Measurements from ENCODE around the gene FGF12. TPM values are rescaled to one million over a fixed set of nuclear protein-coding genes. Genes with fewer than 3 reads are reported as not detected.

Gene FGF12
- total and polyA plus RNA-seq, 4 experiments from 2014 or later = not detected

GRCh38 chr3:192417559-192418055 is 309.7 kb downstream of the FGF12 start:
- no peaks in the 10 kb centered on the region for H3K36me3 Mint-ChIP-seq

GRCh38 chr3:192417017-192417416 is 310.3 kb downstream of the FGF12 start:
- Mint-ChIP-seq H3K27me3 (peaks cover 4 to 5% of the 10 kb centered on the region in 2 donors), H3K36me3 (no peaks in the 10 kb centered on the region), H3K4me1 (no peaks in the 10 kb centered on the region), H3K4me3 (no peak overlapping the region), H3K9me3 (no peaks in the 10 kb centered on the region), H3K27ac (no peak overlapping the region)
- H3K27ac ChIP-seq (ENCODE audit: low read depth, low read length) = no peak overlapping the region
- H3K4me3 ChIP-seq (ENCODE audit: low read length in 2 of 2) = no peak overlapping the region
- POLR2A ChIA-PET (ENCODE audit: partially characterized antibody) = no interaction called here
- no peaks in the 10 kb centered on the region for H3K9me3 ChIP-seq (ENCODE audit: control insufficient read depth in 1 of 2, low read length in 2 of 2)
- CTCF ChIA-PET (ENCODE audit: partially characterized antibody) = no interaction called here
- no peaks in the 10 kb centered on the region for H3K36me3 ChIP-seq (ENCODE audit: insufficient read depth, low read length)
- DNase-seq = no peak
- H3K27me3 ChIP-seq (ENCODE audit: insufficient read depth, low read length) = no peaks in the 10 kb centered on the region
- intact Hi-C loops (cut with micrococcal nuclease) = no loop called here
- no peaks in the 10 kb centered on the region for H3K4me1 ChIP-seq (ENCODE audit: insufficient read depth, low read length)

More at GRCh38 chr3:192417559-192418055, 309.7 kb downstream of the FGF12 start:
- ChIA-PET CTCF (ENCODE audit: partially characterized antibody) (interaction anchor here (0.6 kb wide), 1 partner anchor 17 kb away, joined by 3 read pairs; no protein-coding TSS in a partner anchor), POLR2A (ENCODE audit: partially characterized antibody) (no interaction called here)
- Histone ChIP-seq H3K4me1 (ENCODE audit: insufficient read depth, low read length) (no peaks in the 10 kb centered on the region), H3K4me3 (ENCODE audit: low read length in 2 of 2) (no peak overlapping the region), H3K36me3 (ENCODE audit: insufficient read depth, low read length) (no peaks in the 10 kb centered on the region), H3K9me3 (ENCODE audit: control insufficient read depth in 1 of 2, low read length in 2 of 2) (no peaks in the 10 kb centered on the region), H3K27ac (ENCODE audit: low read depth, low read length) (no peak overlapping the region), H3K27me3 (ENCODE audit: insufficient read depth, low read length) (no peaks in the 10 kb centered on the region)
- DNase-seq = no peak
- Mint-ChIP-seq H3K4me3 (no peak overlapping the region), H3K27ac (no peak overlapping the region), H3K27me3 (peaks cover 4% of the 10 kb centered on the region in 2 donors), H3K4me1 (no peaks in the 10 kb centered on the region), H3K9me3 (peaks cover 0 to 2% (median 0%) of the 10 kb centered on the region in 8 donors)
- intact Hi-C loops (cut with micrococcal nuclease) = no loop called here

- H3K27me3 ChIP-seq (ENCODE audit: insufficient read depth, low read length) = no peaks in the 10 kb centered on the region
- ChIA-PET POLR2A (ENCODE audit: partially characterized antibody) (no interaction called here), CTCF (ENCODE audit: partially characterized antibody) (no interaction called here)
- Mint-ChIP-seq H3K27me3 (peaks cover 14% of the 10 kb centered on the region in 2 donors), H3K4me3 (no peak overlapping the region), H3K27ac (no peak overlapping the region), H3K36me3 (no peaks in the 10 kb centered on the region), H3K4me1 (peaks cover 0 to 3% (median under 1%) of the 10 kb centered on the region in 4 donors), H3K9me3 (no peaks in the 10 kb centered on the region)
- H3K36me3 ChIP-seq (ENCODE audit: insufficient read depth, low read length) = no peaks in the 10 kb centered on the region
- no peak overlapping the region for H3K4me3 ChIP-seq (ENCODE audit: low read length in 2 of 2)
- no peaks in the 10 kb centered on the region for H3K9me3 ChIP-seq (ENCODE audit: control insufficient read depth in 1 of 2, low read length in 2 of 2)
- H3K27ac ChIP-seq (ENCODE audit: low read depth, low read length) = no peak overlapping the region
- DNase-seq = no peak
- H3K4me1 ChIP-seq (ENCODE audit: insufficient read depth, low read length) = no peaks in the 10 kb centered on the region
- intact Hi-C loops (cut with micrococcal nuclease) = no loop called here
These were observed 313.9 kb downstream of the FGF12 start for GRCh38 chr3:192413461-192413860.

GRCh38 chr3:192410684-192410960 is 316.7 kb downstream of the FGF12 start:
- Histone ChIP-seq H3K4me3 (ENCODE audit: low read length in 2 of 2) (no peak overlapping the region), H3K9me3 (ENCODE audit: control insufficient read depth in 1 of 2, low read length in 2 of 2) (no peaks in the 10 kb centered on the region), H3K27me3 (ENCODE audit: insufficient read depth, low read length) (no peaks in the 10 kb centered on the region), H3K4me1 (ENCODE audit: insufficient read depth, low read length) (no peaks in the 10 kb centered on the region), H3K36me3 (ENCODE audit: insufficient read depth, low read length) (no peaks in the 10 kb centered on the region), H3K27ac (ENCODE audit: low read depth, low read length) (no peak overlapping the region)
- Mint-ChIP-seq H3K9me3 (peaks cover 0 to 5% (median 0%) of the 10 kb centered on the region in 8 donors), H3K4me1 (peaks cover 0 to 9% (median 6%) of the 10 kb centered on the region in 4 donors), H3K27ac (no peak overlapping the region), H3K27me3 (peaks cover 19 to 29% of the 10 kb centered on the region in 2 donors), H3K36me3 (no peaks in the 10 kb centered on the region), H3K4me3 (no peak overlapping the region)
- ChIA-PET CTCF (ENCODE audit: partially characterized antibody) (no interaction called here), POLR2A (ENCODE audit: partially characterized antibody) (no interaction called here)
- DNase-seq = no peak
- intact Hi-C loops (cut with micrococcal nuclease) = no loop called here

- no peaks in the 10 kb centered on the region for H3K27me3 ChIP-seq (ENCODE audit: insufficient read depth, low read length)
- H3K27ac ChIP-seq (ENCODE audit: low read depth, low read length) = no peak overlapping the region
- H3K9me3 ChIP-seq (ENCODE audit: control insufficient read depth in 1 of 2, low read length in 2 of 2) = no peaks in the 10 kb centered on the region
- no peak overlapping the region for H3K4me3 ChIP-seq (ENCODE audit: low read length in 2 of 2)
- Mint-ChIP-seq H3K4me3 (no peak overlapping the region), H3K27ac (no peak overlapping the region), H3K4me1 (peaks cover 0 to 9% (median 6%) of the 10 kb centered on the region in 4 donors), H3K36me3 (no peaks in the 10 kb centered on the region), H3K27me3 (peaks cover 19 to 29% of the 10 kb centered on the region in 2 donors), H3K9me3 (peaks cover 0 to 5% (median 0%) of the 10 kb centered on the region in 8 donors)
- H3K36me3 ChIP-seq (ENCODE audit: insufficient read depth, low read length) = no peaks in the 10 kb centered on the region
- POLR2A ChIA-PET (ENCODE audit: partially characterized antibody) = no interaction called here
- no peaks in the 10 kb centered on the region for H3K4me1 ChIP-seq (ENCODE audit: insufficient read depth, low read length)
- CTCF ChIA-PET (ENCODE audit: partially characterized antibody) = no interaction called here
- DNase-seq = no peak
- intact Hi-C loops (cut with micrococcal nuclease) = no loop called here
These were observed 317.3 kb downstream of the FGF12 start for GRCh38 chr3:192409838-192410683.

- H3K27ac ChIP-seq (ENCODE audit: low read depth, low read length) = no peak overlapping the region
- intact Hi-C loops (cut with micrococcal nuclease) = no loop called here
- peaks cover 0 to 5% (median 0%) of the 10 kb centered on the region in 8 donors for H3K9me3 Mint-ChIP-seq
- DNase-seq = no peak
- H3K9me3 ChIP-seq (ENCODE audit: control insufficient read depth in 1 of 2, low read length in 2 of 2) = no peaks in the 10 kb centered on the region
- no peaks in the 10 kb centered on the region for H3K27me3 ChIP-seq (ENCODE audit: insufficient read depth, low read length)
- H3K4me3 Mint-ChIP-seq = peak overlapping the region in 2 of 8 donors; percentile 3 to 35
- H3K4me3 ChIP-seq (ENCODE audit: low read length in 2 of 2) = no peak overlapping the region
- no peak overlapping the region for H3K27ac Mint-ChIP-seq
- H3K36me3 ChIP-seq (ENCODE audit: insufficient read depth, low read length) = no peaks in the 10 kb centered on the region
- H3K4me1 ChIP-seq (ENCODE audit: insufficient read depth, low read length) = no peaks in the 10 kb centered on the region
- POLR2A ChIA-PET (ENCODE audit: partially characterized antibody) = no interaction called here
- H3K36me3 Mint-ChIP-seq = no peaks in the 10 kb centered on the region
- H3K27me3 Mint-ChIP-seq = peaks cover 19 to 29% of the 10 kb centered on the region in 2 donors
- CTCF ChIA-PET (ENCODE audit: partially characterized antibody) = no interaction called here
- peaks cover 0 to 9% (median 6%) of the 10 kb centered on the region in 4 donors for H3K4me1 Mint-ChIP-seq
These were observed 318.0 kb downstream of the FGF12 start for GRCh38 chr3:192409201-192409837.

GRCh38 chr3:192408647-192409200 is 318.6 kb downstream of the FGF12 start:
- Histone ChIP-seq H3K27ac (ENCODE audit: low read depth, low read length) (no peak overlapping the region), H3K4me3 (ENCODE audit: low read length in 2 of 2) (no peak overlapping the region), H3K4me1 (ENCODE audit: insufficient read depth, low read length) (no peaks in the 10 kb centered on the region), H3K27me3 (ENCODE audit: insufficient read depth, low read length) (no peaks in the 10 kb centered on the region), H3K36me3 (ENCODE audit: insufficient read depth, low read length) (no peaks in the 10 kb centered on the region), H3K9me3 (ENCODE audit: control insufficient read depth in 1 of 2, low read length in 2 of 2) (no peaks in the 10 kb centered on the region)
- no peaks in the 10 kb centered on the region for H3K36me3 Mint-ChIP-seq
- H3K4me1 Mint-ChIP-seq = peaks cover 0 to 9% (median 6%) of the 10 kb centered on the region in 4 donors
- H3K27ac Mint-ChIP-seq = no peak overlapping the region
- ChIA-PET POLR2A (ENCODE audit: partially characterized antibody) (no interaction called here), CTCF (ENCODE audit: partially characterized antibody) (no interaction called here)
- peak overlapping the region in 4 of 8 donors; percentile 28 to 71 (median 56) for H3K4me3 Mint-ChIP-seq
- peaks cover 19 to 29% of the 10 kb centered on the region in 2 donors for H3K27me3 Mint-ChIP-seq
- no peak for DNase-seq
- peaks cover 0 to 5% (median 0%) of the 10 kb centered on the region in 8 donors for H3K9me3 Mint-ChIP-seq
- intact Hi-C loops (cut with micrococcal nuclease) = no loop called here
